Stimulated activated CD4-positive, alpha-beta T cell treated with anti-CD3 and anti-CD28 coated beads, Interleukin-12 subunit alpha, Interleukin-12 subunit beta, amount 100 ng/mL, for 48 hours (primary cell): ENCODE measurements around the gene OCA2.
"Not testable (repeated sequence)": the region's sequence is repeated elsewhere in the genome, so short reads cannot be mapped to it uniquely, and the experiment has no call there.

ENCODE experiments used
- DNase-seq, 3 donors: peaks; one replicate each; pipeline ENCODE4 v3.0.0-alpha.2; 2020; ENCODE audit warnings: low read depth in 2 of 3, low spot score in 1 of 3

Gene OCA2

GRCh38 chr15:27853624-27854455, 245.3 kb downstream of the OCA2 start:
- no peak for DNase-seq

DNA sequence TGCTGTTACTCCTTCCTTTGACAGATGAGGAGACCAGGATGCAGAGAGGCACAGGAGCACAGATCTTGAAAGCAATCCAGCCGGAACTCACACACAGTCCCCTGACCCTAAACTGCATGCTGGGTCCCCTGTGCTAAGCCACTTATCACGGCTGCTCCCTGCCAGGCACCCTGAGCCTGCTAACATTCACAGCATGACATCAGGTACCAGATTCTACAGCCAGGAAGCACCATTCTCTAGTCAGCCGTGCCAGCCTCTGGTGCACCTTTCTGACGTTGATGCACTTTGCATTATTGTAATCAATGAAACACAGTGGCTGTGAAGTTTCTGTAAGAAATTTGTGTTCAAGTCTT, 247.3 kb downstream of the OCA2 start:
- no peak for DNase-seq

GRCh38 chr15:27850981-27851857, 247.9 kb downstream of the OCA2 start:
- no peak for DNase-seq

DNA sequence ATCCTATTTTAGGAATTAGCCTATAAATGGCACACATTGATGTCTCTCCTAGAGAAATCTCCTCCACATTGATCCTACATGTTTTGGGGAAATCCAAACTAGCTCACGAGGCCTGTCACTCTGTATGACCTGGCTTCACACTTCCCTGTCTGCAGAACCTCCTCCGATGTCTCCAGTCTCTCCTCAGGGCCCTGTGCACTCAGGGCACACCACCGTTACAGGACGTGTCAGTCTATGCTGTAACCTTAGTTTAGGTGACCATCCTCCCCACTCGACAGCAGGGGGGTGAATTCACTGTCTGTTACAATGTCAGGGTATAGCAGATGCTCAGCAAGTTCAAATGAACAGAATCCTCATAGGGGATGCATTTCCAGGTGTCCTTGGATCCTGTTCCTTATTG, 249.1 kb downstream of the OCA2 start:
- DNase-seq: no peak

DNA sequence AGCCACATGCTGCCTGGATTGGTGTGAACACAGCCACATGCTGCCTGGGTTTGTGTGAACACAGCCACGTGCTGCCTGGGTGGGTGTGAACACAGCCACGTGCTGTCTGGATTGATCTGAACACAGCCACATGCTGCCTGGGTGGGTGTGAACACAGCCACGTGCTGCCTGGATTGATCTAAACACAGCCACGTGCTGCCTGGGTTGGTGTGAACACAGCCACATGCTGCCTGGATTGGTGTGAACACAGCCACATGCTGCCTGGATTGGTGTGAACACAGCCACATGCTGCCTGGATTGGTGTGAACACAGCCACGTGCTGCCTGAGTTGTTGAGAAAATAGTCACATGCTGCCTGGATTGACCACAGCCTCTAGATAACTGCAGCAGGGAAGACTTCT, 250.2 kb downstream of the OCA2 start:
- DNase-seq: not testable (repeated sequence)

DNA sequence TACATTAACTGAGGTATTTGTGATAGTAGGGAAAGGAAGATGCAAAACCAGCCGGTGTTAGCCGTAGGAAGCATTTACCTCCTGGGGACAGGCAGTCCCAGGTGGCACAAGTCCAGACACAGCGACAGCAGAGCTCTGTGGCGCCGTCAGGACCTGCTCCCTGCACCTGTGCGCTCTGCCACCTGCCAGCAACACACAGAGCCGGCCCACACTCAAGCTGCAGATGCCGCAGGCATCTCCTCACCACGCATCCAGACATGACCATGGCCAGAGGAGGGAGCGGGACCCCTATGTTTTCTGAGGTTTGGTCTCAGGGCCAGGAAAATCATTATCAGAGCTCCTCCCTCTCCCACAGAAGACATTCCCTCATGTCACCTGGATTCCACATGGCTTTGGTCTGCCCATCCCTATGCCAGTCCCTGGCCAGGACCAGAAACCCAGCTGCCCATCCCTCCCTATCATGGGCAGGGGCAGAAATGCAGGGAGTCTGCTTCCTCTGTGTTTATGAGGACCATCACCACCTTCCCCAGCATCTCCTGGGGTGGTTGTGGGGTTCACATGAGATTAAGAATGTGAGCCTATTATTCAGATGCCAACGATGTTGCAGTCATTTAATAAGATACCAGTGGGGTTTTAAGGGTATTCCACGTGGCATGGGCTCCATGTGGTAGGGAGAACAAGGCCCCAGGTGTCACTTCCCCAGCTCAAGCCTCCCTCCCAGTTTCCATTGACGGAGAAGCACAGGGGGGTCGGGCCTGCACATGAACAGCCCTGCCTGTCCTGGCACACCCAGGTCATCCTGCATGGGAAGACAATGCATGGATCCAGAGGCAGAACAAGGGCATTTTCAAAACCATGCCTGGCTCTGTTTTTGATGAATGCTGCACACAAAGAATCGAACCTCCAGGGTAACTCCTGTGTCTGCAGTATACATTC, 251.1 kb downstream of the OCA2 start:
- DNase-seq: no peak

- DNase-seq: no peak
These were observed 252.3 kb downstream of the OCA2 start for GRCh38 chr15:27846722-27847395.

DNA sequence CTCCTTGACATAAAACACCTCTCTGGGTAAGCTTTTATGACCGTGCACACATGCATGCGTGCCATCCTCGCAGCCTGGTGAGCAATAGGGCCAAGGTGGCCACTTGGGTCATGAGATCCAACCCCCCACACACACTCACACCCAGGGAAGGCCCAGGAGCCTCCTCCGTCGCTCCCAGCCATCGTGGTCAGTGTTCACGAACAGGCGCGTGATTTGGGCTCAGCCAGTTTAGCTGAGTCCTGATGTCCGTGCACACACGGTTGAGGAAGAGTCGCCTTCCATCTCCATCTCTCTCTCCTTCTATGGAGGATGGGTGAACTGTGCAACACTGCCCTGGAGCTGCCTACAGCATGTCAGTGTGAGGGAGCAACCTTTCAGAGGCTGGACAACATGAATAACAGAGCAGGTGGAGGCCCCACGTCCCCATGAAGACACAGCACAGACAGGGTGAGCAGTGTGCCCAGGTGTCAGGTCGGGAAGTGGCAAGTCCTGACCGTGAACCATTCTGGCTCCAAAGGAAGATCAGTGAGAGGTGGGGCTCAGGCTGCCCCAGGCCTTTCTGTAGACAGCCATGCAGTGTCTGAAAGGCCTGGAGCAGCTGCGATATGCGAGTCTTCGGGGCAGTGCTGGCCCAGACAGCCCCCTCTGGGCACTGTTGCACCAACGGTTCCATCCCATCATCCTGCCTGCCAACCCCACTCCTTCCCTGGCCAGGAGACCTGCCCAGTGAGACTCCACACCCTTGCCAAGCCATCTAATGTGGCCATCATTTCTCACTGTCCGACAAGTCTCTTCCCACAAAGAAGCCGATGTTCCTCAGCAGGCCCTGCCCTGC, 253.4 kb downstream of the OCA2 start:
- DNase-seq: no peak

GRCh38 chr15:27844018-27844666, 255.0 kb downstream of the OCA2 start:
- DNase-seq: no peak

GRCh38 chr15:27843146-27843545, 256.0 kb downstream of the OCA2 start:
- DNase-seq: no peak

DNA sequence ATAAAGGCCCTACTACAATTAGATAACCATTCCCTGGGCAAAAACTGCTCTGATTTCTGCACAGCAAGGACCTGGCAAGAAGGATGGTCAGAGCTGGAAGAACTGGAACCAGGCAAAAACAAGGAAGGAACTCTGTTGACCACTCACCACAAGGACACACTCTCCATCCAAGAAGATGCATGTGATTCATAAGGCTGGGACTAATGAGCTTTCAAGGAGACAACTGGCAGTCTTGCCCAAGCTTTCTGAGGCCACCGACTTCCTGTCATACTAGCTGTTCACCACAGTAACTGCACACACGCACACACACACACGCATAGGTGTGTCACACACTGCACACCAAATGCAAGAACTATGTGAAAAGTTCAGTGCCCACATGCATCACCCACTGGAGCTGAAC, 256.6 kb downstream of the OCA2 start:
- no peak for DNase-seq

- no peak for DNase-seq
These were observed 263.7 kb downstream of the OCA2 start for GRCh38 chr15:27835233-27835939.

GRCh38 chr15:27834684-27835083, 264.4 kb downstream of the OCA2 start:
- DNase-seq: no peak

DNA sequence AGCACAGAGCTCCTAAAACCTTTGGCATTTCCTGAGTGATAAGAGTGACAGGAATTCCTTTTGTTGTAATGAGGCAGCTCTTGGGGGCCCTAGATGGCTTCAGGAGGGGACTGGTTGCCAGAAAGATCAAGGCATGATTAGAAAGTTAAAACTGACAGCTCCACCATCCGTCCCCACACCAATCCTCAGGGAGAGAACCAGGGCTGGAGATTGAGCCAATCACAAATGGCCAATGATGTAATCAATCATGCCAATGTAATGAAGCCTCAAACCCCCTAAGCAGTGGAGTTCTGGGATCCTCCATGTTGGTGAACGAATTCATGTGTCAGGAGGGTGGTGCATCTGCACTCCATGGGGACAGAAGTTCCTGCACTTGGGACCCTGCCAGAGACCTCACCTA, 265.1 kb downstream of the OCA2 start:
- no peak for DNase-seq

- DNase-seq: no peak
These were observed 265.9 kb downstream of the OCA2 start for GRCh38 chr15:27833178-27833577.

DNA sequence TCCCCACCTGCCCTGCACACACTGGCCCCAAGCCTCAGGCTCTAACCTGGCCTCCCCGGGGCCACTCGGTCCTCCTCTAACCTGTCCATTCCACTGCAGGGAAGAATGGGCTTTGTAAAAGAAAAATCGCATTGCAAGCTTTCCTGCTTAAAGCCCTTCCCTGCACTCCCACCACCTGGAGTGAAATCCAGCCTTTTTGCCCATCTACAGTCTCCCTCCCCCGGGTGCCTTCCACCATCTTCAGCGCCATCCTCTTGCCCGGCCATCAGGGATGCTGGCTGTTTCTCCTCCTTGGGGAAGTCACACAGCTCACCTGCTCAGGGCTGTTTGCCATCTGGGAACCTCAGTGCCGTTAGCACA, 266.9 kb downstream of the OCA2 start:
- DNase-seq: no peak

GRCh38 chr15:27831384-27832236, 267.5 kb downstream of the OCA2 start:
- no peak for DNase-seq

- no peak for DNase-seq
These were observed 270.4 kb downstream of the OCA2 start for GRCh38 chr15:27828746-27829145.
